ENCODE data around the gene TRIM34. TPM values are rescaled to one million over a fixed set of nuclear protein-coding genes. Genes with fewer than 3 reads are reported as not detected.

TRIM34 gene
- total RNA-seq, 1 experiment from 2014 or later, result 1.5 TPM

Other genes starting within 250 kb of the TRIM34 start
- not detected for gene OR51M1, start 241.2 kb upstream of the TRIM34 start, total RNA-seq (2021; ENCODE audit: unreplicated experiment)
- not detected for gene OR51Q1, start 202.9 kb upstream of the TRIM34 start, total RNA-seq (2021; ENCODE audit: unreplicated experiment)
- gene OR51I1, start 183.5 kb upstream of the TRIM34 start, total RNA-seq (2021; ENCODE audit: unreplicated experiment), result not detected
- not detected for gene OR51I2, start 175.7 kb upstream of the TRIM34 start, total RNA-seq (2021; ENCODE audit: unreplicated experiment)
- gene OR52D1, start 136.3 kb upstream of the TRIM34 start, total RNA-seq (2021; ENCODE audit: unreplicated experiment), result not detected
- gene UBQLN3, start 115.0 kb upstream of the TRIM34 start, total RNA-seq (2021; ENCODE audit: unreplicated experiment), result not detected
- 0.72 TPM for gene UBQLNL, start 108.3 kb upstream of the TRIM34 start, total RNA-seq (2021; ENCODE audit: unreplicated experiment)
- gene OR52H1, start 76.5 kb upstream of the TRIM34 start, total RNA-seq (2021; ENCODE audit: unreplicated experiment), result 0.15 TPM
- gene OR52B6, start 44.1 kb upstream of the TRIM34 start, total RNA-seq (2021; ENCODE audit: unreplicated experiment), result not detected
- 53.8 TPM for gene TRIM6, start 28.4 kb upstream of the TRIM34 start, total RNA-seq (2021; ENCODE audit: unreplicated experiment)
- gene TRIM5, start 60.1 kb downstream of the TRIM34 start, total RNA-seq (2021; ENCODE audit: unreplicated experiment), result 56.1 TPM
- gene TRIM22, start 64.8 kb downstream of the TRIM34 start, total RNA-seq (2021; ENCODE audit: unreplicated experiment), result 1.4 TPM
- not detected for gene OR56B1, start 111.4 kb downstream of the TRIM34 start, total RNA-seq (2021; ENCODE audit: unreplicated experiment)
- not detected for gene OR52N4, start 129.2 kb downstream of the TRIM34 start, total RNA-seq (2021; ENCODE audit: unreplicated experiment)
- not detected for gene OR52N5, start 158.4 kb downstream of the TRIM34 start, total RNA-seq (2021; ENCODE audit: unreplicated experiment)
- gene OR52N1, start 166.3 kb downstream of the TRIM34 start, total RNA-seq (2021; ENCODE audit: unreplicated experiment), result not detected
- gene OR52N2, start 183.9 kb downstream of the TRIM34 start, total RNA-seq (2021; ENCODE audit: unreplicated experiment), result not detected
- gene OR52E6, start 216.9 kb downstream of the TRIM34 start, total RNA-seq (2021; ENCODE audit: unreplicated experiment), result not detected
- not detected for gene OR52E8, start 232.7 kb downstream of the TRIM34 start, total RNA-seq (2021; ENCODE audit: unreplicated experiment)

All from Panc1 (cell line).